NCI-H1930 (cell line): Measurements from ENCODE around the gene CENPO.

Experiments used
- DNase-seq, 2 experiments: peaks; one replicate each; lab custom pipeline; 2025; lab: John Stamatoyannopoulos, UW

Gene CENPO

DNA sequence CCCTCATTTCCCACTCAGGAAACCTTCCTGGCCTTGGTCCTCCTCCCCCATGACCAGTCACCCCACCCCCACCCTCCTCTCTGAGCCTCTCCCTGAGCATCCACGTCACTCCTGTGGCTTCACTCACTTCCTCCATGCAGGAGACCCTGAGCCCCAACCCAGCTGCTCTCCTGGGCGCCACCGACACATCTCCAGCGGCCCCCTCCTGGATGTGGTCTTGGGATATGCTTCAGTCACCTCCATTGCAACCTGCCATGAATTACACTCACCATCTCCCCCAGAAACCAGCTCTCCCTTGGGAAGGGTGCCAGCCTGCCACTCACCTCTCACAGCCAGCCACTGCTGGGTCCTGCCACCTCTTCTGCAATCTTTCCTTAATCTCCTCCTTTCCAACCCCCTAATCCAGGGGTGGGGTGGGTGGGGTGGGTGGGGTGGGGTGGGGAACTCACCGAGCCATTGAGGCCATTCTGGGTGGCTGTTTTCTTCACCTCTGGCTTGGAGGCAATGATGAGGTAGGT is 44.8 kb downstream of the CENPO start:
- DNase-seq, result no peak

GRCh38 chr2:24838541-24838940 is 45.3 kb downstream of the CENPO start:
- DNase-seq, result no peak

GRCh38 chr2:24839729-24840128 is 46.5 kb downstream of the CENPO start:
- DNase-seq, result no peak

DNA sequence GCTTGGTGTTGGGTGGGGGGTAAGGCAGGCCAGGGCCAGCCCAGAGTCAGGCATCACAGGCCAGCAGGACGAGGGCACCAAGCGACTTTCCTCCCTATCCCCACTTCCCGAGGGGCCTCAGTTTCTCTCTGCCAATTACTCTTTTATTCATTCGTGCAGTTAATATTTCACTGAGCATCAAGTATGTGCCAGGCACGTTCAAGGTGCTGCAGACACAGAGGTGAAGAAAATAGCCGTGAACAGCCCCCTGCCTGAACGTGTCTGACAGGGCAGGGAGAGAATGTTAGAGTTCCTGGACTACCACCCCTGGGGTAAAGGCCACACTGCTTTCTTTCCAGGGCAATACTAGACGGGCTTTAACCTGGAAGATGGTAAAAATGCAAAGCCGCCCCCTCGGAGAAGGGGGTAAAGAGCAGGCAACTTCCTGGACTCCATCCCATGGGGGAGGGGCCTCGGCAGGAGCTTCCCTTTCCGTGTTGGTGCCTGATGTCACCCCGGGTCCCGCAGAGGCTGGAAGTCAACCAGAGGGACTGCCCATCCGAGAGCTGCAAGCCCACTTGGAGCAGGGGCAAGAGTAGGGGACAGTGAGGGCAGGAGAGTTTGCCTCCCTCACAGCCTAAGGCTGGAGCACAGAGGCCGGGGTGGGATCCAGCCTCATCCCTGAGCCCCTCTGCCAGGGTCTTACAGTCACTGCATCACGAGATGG is 47.1 kb downstream of the CENPO start:
- DNase-seq, result no peak

DNA sequence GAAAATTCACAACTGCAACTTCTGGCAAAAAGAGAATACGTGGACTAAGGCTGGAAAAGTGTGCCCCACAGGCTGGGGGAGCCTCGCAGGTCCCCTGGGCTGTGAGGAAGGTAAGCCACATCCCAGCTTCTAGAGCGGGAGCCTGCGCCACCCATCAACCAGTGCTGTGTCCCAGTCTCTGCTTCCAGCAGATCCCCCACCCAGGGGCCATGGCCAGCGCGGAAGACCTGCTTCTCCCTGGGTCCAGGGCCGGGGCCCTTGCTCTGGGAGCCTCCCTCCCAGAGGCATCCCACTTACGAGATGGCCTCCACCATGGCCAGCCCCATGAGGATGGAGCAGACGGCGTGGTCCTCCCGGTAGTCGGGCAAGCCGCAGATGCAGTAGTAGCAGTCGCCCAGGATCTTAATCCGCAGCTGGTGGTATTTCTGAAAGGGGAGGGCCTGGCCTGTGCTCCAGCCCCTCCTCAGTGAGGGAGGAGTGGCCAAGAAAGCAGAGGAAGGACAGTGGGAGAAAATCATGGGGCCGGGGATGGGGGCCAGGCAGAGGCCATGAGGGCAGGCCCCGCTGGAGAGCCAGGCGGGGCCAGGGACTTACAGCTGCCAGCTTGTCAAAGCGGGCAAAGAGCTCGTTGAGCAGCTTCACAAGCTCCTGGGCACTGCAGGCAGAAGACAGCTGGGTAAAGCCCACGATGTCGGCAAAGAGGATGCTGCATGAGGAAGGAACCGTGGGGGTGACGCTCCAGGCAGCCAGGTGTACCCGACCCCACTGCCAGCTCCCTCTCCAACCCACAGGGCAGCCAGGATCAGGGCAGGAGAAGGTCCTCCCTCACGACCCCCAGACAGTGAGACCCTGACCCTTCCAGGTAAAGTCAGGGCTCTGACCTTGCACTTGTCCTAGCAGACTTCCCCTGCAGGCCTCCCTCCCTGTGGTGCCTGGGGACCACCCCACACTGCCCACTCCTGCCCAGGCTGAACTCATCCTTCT is 48.0 kb downstream of the CENPO start:
- no peak for DNase-seq

GRCh38 chr2:24842081-24843050 is 49.1 kb downstream of the CENPO start:
- DNase-seq, result no peak

DNA sequence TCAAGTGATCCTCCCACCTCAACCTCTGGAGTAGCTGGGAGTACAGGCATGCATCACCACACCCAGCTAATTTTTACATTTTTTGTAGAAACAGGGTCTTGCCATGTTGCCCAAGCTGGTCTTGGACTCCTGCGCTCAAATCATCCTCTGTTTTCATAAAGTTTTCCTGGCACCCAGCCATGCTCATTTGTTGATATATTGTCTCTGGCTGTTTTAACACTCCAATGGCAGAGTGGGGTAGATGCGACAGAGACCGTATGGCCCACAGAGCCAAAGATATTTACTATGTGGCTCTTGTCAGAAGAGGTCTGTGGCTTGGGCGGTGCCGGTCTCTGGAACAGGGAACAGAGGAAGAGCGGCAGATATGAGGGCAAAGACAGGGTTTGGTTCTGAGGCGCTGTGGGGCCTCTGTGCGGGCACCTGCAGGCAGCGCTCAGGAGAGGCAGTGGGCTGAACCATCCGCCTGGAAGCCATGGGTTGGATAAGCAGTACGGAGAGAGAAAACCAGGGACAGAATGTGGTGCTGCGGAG is 50.2 kb downstream of the CENPO start:
- DNase-seq, result no peak

DNA sequence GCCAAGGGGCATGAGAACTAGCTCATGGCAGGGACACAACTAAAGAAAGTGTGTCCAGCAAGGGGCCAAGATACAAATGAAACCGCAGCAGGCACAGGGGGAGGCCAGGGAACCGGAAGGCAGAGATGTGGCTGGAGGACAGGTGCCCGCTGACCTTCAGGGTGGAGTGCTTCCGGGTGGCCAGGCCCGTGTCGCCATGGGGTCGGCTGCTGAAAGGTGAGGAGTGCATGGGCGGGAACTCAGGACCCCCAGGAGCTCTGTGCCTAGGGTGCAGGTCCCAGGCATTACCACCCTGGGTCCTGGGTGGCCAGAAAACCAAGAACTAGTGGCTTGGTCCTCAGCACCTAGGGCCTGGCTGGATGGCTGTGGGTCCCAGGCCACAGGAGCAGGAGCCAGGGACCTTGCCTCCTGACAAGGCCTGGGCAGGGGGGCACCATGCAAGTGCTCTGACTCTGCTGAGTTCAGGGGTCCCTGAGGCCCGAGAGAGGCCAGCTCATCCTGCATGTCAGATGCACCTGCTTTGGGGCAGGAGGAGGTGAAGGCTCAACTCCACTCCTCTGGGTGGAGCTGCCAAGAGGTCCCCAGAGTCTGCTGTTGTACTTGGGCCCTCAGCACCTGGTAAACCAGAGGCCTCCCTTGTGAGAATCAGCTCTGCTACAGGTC is 50.9 kb downstream of the CENPO start:
- no peak for DNase-seq

- no peak for DNase-seq
These were observed 52.5 kb downstream of the CENPO start for GRCh38 chr2:24845691-24846090.

DNA sequence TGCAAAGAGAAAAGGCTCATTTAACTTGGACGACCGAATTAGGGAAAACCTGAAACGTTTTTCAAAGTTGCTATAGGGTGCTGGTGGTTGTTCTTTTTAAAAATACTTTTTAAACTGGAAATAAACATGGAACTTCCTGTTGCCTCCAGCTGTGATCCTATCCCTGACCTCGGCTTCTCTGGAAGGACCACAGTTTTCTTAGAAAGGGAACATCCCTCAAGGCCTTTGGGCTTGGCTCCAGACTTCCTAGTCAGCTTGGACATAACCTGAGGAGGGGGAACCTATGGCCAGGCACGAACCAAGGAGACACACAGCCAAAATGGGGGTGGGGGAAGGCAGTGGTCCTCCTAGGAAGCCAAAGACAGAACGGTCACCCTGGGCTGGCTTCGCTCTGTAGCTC is 57.7 kb downstream of the CENPO start:
- DNase-seq, result no peak

- no peak for DNase-seq
These were observed 58.8 kb downstream of the CENPO start for GRCh38 chr2:24852026-24852425.

- no peak for DNase-seq
These were observed 59.3 kb downstream of the CENPO start for GRCh38 chr2:24852431-24853020.

GRCh38 chr2:24853046-24853445 is 59.8 kb downstream of the CENPO start:
- DNase-seq, result no peak

DNA sequence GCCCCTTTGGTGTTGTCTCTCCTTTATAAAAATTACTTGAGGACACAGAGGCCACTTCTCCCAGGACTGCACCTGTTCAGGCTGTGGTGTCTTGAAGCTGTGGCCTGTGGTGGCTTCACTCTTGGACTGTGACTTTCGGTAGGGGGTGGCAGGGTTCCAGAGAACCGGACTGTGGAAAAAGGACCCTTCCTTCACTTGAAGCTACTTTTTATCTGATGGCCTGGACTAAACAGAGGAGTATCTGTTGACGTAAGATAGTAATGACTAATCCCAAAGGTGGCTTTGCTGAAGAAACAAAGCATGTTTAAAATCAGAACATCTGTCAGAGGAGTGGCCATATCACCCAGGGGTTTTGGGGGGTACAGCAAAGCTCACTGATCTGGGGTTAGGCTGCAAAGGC is 60.8 kb downstream of the CENPO start:
- DNase-seq, result no peak

- no peak for DNase-seq
These were observed 61.9 kb downstream of the CENPO start for GRCh38 chr2:24855022-24855622.

GRCh38 chr2:24855726-24856125 is 62.5 kb downstream of the CENPO start:
- no peak for DNase-seq

- no peak for DNase-seq
These were observed 63.6 kb downstream of the CENPO start for GRCh38 chr2:24856791-24857211.

GRCh38 chr2:24857746-24858145 is 64.5 kb downstream of the CENPO start:
- DNase-seq, result no peak

GRCh38 chr2:24858996-24859395 is 65.8 kb downstream of the CENPO start:
- no peak for DNase-seq

DNA sequence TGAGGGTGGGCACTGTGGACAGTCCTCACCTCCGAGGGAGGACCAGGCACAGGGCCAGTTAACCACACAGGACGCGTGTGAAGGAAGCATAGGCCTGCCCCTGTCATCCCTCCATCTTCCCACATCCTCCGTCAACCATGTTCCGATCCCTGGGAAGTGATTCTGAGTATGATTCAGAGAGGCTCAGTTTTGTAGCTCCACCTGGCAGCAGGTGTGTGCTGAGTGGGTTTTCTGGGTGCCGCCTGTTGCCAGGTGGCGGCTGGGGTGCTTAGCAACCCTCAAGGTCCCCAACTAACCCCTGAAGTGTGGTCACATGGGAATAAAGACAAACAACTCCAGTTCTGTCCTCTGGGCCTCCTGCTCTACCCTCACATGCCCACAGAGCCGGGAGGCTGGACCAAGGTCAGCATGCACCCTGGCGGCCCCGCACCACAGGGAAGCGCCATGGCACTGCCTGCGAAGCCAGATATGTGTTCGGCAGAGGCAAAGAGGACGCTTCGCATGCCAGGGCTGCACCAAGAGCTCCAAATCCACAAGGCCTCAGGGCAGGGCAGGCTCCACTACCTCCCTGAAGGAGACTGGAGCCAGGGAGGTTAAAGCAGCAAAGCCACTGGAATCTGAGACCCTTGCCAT is 66.9 kb downstream of the CENPO start:
- DNase-seq, result no peak
